Measurements from ENCODE around the gene HSPA4L. TPM values are rescaled to one million over a fixed set of nuclear protein-coding genes. Genes with fewer than 3 reads are reported as not detected.

HSPA4L gene
- polyA plus RNA-seq, 2 donors: 4.4 to 11.6 TPM

DNA sequence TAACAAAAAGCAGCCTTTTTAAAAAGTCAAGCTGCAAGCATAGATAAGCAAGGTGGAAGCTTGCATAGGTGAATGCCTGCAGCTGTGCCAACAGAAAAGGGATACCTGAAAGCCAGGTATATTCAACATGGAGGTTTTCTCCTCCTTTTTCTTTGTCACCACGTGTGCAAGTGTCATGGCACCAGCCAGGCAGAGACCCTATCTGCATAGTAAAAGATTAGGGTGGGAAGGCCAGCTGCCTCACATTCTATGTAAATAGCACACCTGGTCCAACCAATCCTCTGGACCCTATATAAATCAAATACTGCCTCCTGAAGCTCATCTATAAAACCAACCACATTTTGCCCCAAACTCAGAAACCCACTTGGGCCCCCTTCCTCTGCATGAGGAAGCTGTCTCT, 70.5 kb downstream of the HSPA4L start:
- Histone ChIP-seq H3K36me3 (ENCODE audit: control insufficient read depth in 2 of 2, insufficient read depth in 2 of 2, low read length in 1 of 2) (no peaks in the 10 kb centered on the region), H3K27me3 (ENCODE audit: control insufficient read depth in 1 of 2, insufficient read depth in 2 of 2, low read length in 2 of 2) (no peaks in the 10 kb centered on the region), H3K9me3 (ENCODE audit: control insufficient read depth in 2 of 2, insufficient read depth in 1 of 2, low read depth in 1 of 2, low read length in 1 of 2) (no peaks in the 10 kb centered on the region), H3K27ac (ENCODE audit: low read depth in 2 of 2, low read length in 1 of 2) (no peak overlapping the region), H3K4me1 (ENCODE audit: control insufficient read depth in 2 of 2, insufficient read depth in 2 of 2, low read length in 1 of 2) (peaks cover 2 to 5% of the 10 kb centered on the region in 2 donors), H3K4me3 (ENCODE audit: low read depth in 1 of 2, low read length in 2 of 2) (no peak overlapping the region)
- WGBS, 2 donors: 29 to 33% methylated on average over 1 of the region's 1 CpG

DNA sequence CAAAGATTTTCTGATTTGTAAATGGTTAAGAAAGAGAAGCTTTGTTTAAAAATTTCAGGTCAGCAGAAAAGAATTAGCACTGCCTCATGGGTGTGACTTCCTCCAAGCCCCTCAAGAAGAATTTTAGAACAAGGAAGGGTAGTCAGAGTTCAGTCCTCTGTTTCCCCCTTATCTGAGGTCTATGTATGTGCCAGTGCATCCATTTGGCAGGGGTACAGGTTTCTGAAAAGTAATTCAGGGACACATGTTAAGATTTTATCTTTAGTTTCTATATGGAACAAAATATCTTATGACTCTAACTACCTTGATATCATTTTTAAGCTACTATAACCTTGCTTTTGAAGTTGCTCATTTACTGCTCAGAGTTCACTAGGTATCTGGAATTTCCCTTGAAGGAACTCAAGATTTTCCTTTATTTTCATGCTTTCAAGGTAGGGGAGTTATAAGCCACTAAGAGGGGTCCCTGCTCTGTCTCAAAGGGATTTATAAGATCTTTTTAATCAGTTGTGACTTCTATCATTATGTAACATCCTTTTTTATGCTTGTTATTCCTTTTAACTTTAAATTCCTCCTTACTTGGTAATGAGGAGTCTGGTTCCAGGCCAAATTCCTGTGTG, 74.2 kb downstream of the HSPA4L start:
- Histone ChIP-seq H3K9me3 (ENCODE audit: control insufficient read depth in 2 of 2, insufficient read depth in 1 of 2, low read depth in 1 of 2, low read length in 1 of 2) (no peaks in the 10 kb centered on the region), H3K4me1 (ENCODE audit: control insufficient read depth in 2 of 2, insufficient read depth in 2 of 2, low read length in 1 of 2) (peaks cover 2 to 5% of the 10 kb centered on the region in 2 donors), H3K4me3 (ENCODE audit: low read depth in 1 of 2, low read length in 2 of 2) (no peak overlapping the region), H3K36me3 (ENCODE audit: control insufficient read depth in 2 of 2, insufficient read depth in 2 of 2, low read length in 1 of 2) (no peaks in the 10 kb centered on the region), H3K27me3 (ENCODE audit: control insufficient read depth in 1 of 2, insufficient read depth in 2 of 2, low read length in 2 of 2) (no peaks in the 10 kb centered on the region), H3K27ac (ENCODE audit: low read depth in 2 of 2, low read length in 1 of 2) (peak overlapping the region; percentile 71 to 79)

DNA sequence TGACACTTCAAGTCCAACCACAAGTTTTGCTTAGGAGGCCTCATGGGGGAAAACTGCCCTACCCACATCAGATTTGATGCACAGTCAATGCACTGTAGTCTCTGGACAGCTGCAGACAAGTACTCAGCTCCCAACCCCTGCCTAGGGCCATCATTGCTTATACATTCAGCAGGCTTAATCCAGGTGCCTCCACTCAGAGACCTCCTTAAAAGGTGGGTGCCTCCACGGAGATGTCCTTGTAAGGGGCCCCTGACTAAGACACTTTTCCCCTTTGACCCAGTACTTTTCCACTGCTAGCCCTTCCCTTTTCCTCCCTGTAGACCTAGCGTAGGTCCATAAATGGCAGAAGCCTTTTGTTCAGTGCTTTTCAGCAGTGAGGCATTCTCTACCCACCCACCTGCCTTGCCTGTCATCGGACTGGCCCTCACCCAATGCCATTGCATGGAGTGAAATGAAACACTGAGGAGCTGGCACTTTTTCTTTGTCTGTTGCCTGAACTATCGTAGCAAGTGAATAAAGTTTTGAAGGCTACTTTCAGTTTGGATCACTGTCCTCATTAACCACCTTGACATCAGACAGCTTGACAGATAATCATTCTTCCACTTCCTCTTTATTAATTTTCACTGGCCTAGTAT, 74.8 kb downstream of the HSPA4L start:
- peaks cover 2 to 5% of the 10 kb centered on the region in 2 donors for H3K4me1 ChIP-seq (ENCODE audit: control insufficient read depth in 2 of 2, insufficient read depth in 2 of 2, low read length in 1 of 2)
- 52 to 54% methylated on average over 4 of the region's 4 CpGs for WGBS, 2 donors
- peak overlapping the region; percentile 71 to 79 for H3K27ac ChIP-seq (ENCODE audit: low read depth in 2 of 2, low read length in 1 of 2)
- H3K9me3 ChIP-seq (ENCODE audit: control insufficient read depth in 2 of 2, insufficient read depth in 1 of 2, low read depth in 1 of 2, low read length in 1 of 2): no peaks in the 10 kb centered on the region
- H3K4me3 ChIP-seq (ENCODE audit: low read depth in 1 of 2, low read length in 2 of 2): peak overlapping the region in 1 of 2 donors; percentile 26
- no peaks in the 10 kb centered on the region for H3K36me3 ChIP-seq (ENCODE audit: control insufficient read depth in 2 of 2, insufficient read depth in 2 of 2, low read length in 1 of 2)
- H3K27me3 ChIP-seq (ENCODE audit: control insufficient read depth in 1 of 2, insufficient read depth in 2 of 2, low read length in 2 of 2): no peaks in the 10 kb centered on the region

DNA sequence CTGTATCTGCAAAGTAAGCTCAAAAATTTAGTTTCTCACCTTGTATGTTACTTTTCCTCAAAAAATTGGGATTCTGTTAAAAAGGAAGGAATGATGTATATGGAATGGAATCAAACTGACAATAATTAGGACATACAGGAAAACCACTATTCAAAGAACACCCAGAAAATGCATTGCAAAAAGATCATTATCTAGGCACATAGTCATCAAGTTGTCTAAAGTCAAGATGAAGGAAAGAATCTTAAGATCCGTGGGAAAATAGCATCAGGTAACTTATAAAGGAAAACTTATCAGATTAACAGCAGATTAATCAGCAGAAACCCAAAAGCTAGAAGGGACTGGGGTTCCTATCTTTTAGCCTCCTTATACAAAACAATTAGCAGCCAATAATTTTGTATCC, 75.5 kb downstream of the HSPA4L start:
- H3K9me3 ChIP-seq (ENCODE audit: control insufficient read depth in 2 of 2, insufficient read depth in 1 of 2, low read depth in 1 of 2, low read length in 1 of 2): no peaks in the 10 kb centered on the region
- H3K36me3 ChIP-seq (ENCODE audit: control insufficient read depth in 2 of 2, insufficient read depth in 2 of 2, low read length in 1 of 2): no peaks in the 10 kb centered on the region
- H3K4me1 ChIP-seq (ENCODE audit: control insufficient read depth in 2 of 2, insufficient read depth in 2 of 2, low read length in 1 of 2): peaks cover 2 to 5% of the 10 kb centered on the region in 2 donors
- no peaks in the 10 kb centered on the region for H3K27me3 ChIP-seq (ENCODE audit: control insufficient read depth in 1 of 2, insufficient read depth in 2 of 2, low read length in 2 of 2)
- no peak overlapping the region for H3K4me3 ChIP-seq (ENCODE audit: low read depth in 1 of 2, low read length in 2 of 2)
- no peak overlapping the region for H3K27ac ChIP-seq (ENCODE audit: low read depth in 2 of 2, low read length in 1 of 2)
- 84 to 94% methylated on average over 1 of the region's 1 CpG for WGBS, 2 donors

DNA sequence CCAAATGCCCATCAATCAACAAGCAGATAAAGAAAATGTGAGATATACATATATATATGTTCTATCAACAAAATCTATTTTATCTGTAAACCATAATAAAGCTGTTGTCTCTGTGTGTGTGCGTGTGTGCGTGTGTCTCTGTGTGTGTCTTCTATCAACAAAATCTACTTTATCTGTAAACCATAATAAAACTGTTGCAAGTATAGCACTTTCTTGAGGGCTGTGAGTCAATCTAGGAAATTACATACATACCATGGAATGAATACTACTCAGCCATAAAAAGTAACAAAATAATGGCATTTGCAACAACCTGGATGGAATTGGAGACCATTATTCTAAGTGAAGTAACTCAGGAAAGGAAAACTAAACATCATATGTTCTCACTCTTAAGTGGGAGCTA, 86.1 kb downstream of the HSPA4L start:
- H3K27ac ChIP-seq (ENCODE audit: low read depth in 2 of 2, low read length in 1 of 2): no peak overlapping the region
- H3K4me1 ChIP-seq (ENCODE audit: control insufficient read depth in 2 of 2, insufficient read depth in 2 of 2, low read length in 1 of 2): no peaks in the 10 kb centered on the region
- no peaks in the 10 kb centered on the region for H3K9me3 ChIP-seq (ENCODE audit: control insufficient read depth in 2 of 2, insufficient read depth in 1 of 2, low read depth in 1 of 2, low read length in 1 of 2)
- H3K27me3 ChIP-seq (ENCODE audit: control insufficient read depth in 1 of 2, insufficient read depth in 2 of 2, low read length in 2 of 2): no peaks in the 10 kb centered on the region
- H3K36me3 ChIP-seq (ENCODE audit: control insufficient read depth in 2 of 2, insufficient read depth in 2 of 2, low read length in 1 of 2): no peaks in the 10 kb centered on the region
- 96 to 97% methylated on average over 2 of the region's 2 CpGs for WGBS, 2 donors
- H3K4me3 ChIP-seq (ENCODE audit: low read depth in 1 of 2, low read length in 2 of 2): no peak overlapping the region

DNA sequence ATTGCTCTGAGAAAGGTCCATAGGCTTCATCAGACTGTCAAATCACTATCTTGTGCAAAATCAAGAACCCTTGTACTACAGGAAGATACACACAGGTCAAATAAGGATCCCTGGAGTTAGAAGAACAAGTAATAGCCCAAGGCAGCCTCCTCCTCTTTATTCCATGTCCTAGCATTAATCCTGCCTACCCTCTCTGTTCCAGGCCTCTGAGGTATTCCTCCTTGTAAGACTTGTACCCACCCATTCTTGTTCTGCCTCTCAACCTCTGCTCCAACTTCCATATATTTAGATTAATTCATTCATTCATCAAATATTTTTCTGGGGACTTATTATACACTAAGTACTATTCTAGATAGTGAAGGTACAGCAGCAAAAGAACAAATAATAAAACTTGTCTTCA, 88.2 kb downstream of the HSPA4L start:
- Histone ChIP-seq H3K4me1 (ENCODE audit: control insufficient read depth in 2 of 2, insufficient read depth in 2 of 2, low read length in 1 of 2) (no peaks in the 10 kb centered on the region), H3K27me3 (ENCODE audit: control insufficient read depth in 1 of 2, insufficient read depth in 2 of 2, low read length in 2 of 2) (no peaks in the 10 kb centered on the region), H3K9me3 (ENCODE audit: control insufficient read depth in 2 of 2, insufficient read depth in 1 of 2, low read depth in 1 of 2, low read length in 1 of 2) (no peaks in the 10 kb centered on the region), H3K27ac (ENCODE audit: low read depth in 2 of 2, low read length in 1 of 2) (no peak overlapping the region), H3K4me3 (ENCODE audit: low read depth in 1 of 2, low read length in 2 of 2) (no peak overlapping the region), H3K36me3 (ENCODE audit: control insufficient read depth in 2 of 2, insufficient read depth in 2 of 2, low read length in 1 of 2) (no peaks in the 10 kb centered on the region)

DNA sequence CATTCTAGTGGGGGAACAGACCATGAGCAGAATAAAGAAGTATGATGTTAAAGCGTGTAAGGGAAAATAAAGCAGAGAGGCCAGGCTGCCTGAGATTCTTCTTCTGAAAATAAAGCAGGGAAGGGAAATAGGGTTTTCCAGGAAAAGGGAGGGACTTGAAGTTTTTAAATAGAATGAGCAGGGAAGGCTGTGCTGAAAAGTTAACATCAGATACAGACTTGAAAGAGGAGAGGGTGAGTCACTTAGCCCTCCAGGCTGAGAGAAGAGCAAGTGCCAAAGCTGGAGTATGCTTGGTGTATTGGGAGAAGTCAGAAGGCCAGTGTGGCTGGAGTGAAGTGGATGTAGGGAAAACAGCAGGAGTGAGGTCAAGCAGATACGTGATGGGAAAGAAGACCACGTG, 88.6 kb downstream of the HSPA4L start:
- 22 to 65% methylated on average over 3 of the region's 3 CpGs for WGBS, 2 donors
- Histone ChIP-seq H3K4me3 (ENCODE audit: low read depth in 1 of 2, low read length in 2 of 2) (no peak overlapping the region), H3K27ac (ENCODE audit: low read depth in 2 of 2, low read length in 1 of 2) (peak overlapping the region; percentile 12 to 33), H3K27me3 (ENCODE audit: control insufficient read depth in 1 of 2, insufficient read depth in 2 of 2, low read length in 2 of 2) (no peaks in the 10 kb centered on the region), H3K4me1 (ENCODE audit: control insufficient read depth in 2 of 2, insufficient read depth in 2 of 2, low read length in 1 of 2) (no peaks in the 10 kb centered on the region), H3K36me3 (ENCODE audit: control insufficient read depth in 2 of 2, insufficient read depth in 2 of 2, low read length in 1 of 2) (no peaks in the 10 kb centered on the region), H3K9me3 (ENCODE audit: control insufficient read depth in 2 of 2, insufficient read depth in 1 of 2, low read depth in 1 of 2, low read length in 1 of 2) (no peaks in the 10 kb centered on the region)

DNA sequence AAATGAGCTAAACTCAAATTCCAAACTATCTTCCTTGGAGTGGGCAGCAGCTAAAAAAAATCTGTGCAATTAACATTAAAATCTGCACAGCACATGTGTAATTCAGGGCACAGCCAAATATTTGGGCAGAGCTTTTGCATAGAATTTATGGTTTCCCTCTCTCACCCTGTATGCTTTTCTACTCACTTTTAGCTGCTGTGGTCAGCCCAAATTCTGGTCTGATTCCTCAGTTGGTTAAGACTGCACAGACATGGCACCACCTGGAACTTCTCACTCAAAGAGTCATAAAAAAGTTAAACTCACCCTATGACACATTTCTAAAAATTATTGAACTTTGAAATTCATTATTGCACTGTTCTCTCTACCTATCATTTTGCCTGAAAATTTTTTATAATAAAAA, 93.7 kb downstream of the HSPA4L start:
- Histone ChIP-seq H3K27ac (ENCODE audit: low read depth in 2 of 2, low read length in 1 of 2) (no peak overlapping the region), H3K36me3 (ENCODE audit: control insufficient read depth in 2 of 2, insufficient read depth in 2 of 2, low read length in 1 of 2) (no peaks in the 10 kb centered on the region), H3K4me3 (ENCODE audit: low read depth in 1 of 2, low read length in 2 of 2) (no peak overlapping the region), H3K4me1 (ENCODE audit: control insufficient read depth in 2 of 2, insufficient read depth in 2 of 2, low read length in 1 of 2) (no peaks in the 10 kb centered on the region), H3K9me3 (ENCODE audit: control insufficient read depth in 2 of 2, insufficient read depth in 1 of 2, low read depth in 1 of 2, low read length in 1 of 2) (no peaks in the 10 kb centered on the region), H3K27me3 (ENCODE audit: control insufficient read depth in 1 of 2, insufficient read depth in 2 of 2, low read length in 2 of 2) (no peaks in the 10 kb centered on the region)

DNA sequence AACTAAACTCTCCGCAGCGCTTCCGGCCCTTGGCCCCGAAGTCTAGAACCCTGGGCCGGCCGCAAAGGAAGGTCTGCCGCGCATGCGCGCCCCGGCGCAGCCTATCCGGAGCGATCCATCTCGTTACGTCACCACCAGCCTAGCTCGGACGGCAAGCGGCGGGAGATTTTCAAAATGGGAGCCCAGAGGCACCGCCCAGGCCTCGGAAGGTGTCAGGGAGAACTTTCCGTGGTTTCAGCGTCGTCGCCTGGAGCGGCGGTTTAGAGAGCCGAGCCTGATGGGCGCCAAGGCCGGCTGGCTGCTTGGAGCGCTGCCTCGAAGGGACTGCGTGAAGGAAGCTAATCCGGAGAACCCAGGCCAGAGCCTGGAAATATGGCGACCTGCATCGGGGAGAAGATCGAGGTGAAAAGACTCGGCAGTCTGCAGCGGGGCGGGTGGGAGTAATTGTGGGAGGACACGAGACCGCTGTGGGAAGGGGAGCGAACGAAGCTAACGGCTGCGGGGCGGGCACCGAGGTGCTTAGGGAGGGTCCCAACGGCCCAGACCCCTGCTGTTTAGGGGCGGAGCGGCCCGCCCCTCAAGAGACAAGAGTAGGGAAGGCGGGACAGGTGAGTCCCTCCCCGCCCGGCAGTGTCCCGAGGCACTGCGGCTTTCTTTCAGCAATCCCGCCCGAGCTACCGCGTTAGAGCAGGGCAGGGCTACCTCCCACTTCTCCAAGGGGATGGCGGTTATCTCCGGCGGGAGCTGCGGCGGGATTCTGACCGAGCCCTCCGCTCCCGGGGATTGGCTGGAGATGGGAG, 98.8 kb downstream of the HSPA4L start, which contains the start of gene PLK4:
Gene PLK4 (plus strand): TSS at position 131 of the 800 bp plus-strand sequence. CDS start 242 bp downstream, at position 373.
- no peaks in the 10 kb centered on the region for H3K36me3 ChIP-seq (ENCODE audit: control insufficient read depth in 2 of 2, insufficient read depth in 2 of 2, low read length in 1 of 2)
- peak within 1 kb of the TSS; percentile 92 to 94 for H3K27ac ChIP-seq (ENCODE audit: low read depth in 2 of 2, low read length in 1 of 2)
- WGBS, 2 donors: 0 to 1% methylated on average over 55 to 70 of the region's 70 CpGs
- peaks cover 0 to 2% of the 10 kb centered on the region in 2 donors for H3K4me1 ChIP-seq (ENCODE audit: control insufficient read depth in 2 of 2, insufficient read depth in 2 of 2, low read length in 1 of 2)
- H3K4me3 ChIP-seq (ENCODE audit: low read depth in 1 of 2, low read length in 2 of 2): peak within 1 kb of the TSS; percentile 79 to 92
- H3K27me3 ChIP-seq (ENCODE audit: control insufficient read depth in 1 of 2, insufficient read depth in 2 of 2, low read length in 2 of 2): no peaks in the 10 kb centered on the region
- H3K9me3 ChIP-seq (ENCODE audit: control insufficient read depth in 2 of 2, insufficient read depth in 1 of 2, low read depth in 1 of 2, low read length in 1 of 2): no peaks in the 10 kb centered on the region

All from esophagus (tissue), 2 donors.